ENCODE data around the gene ASCC1. TPM values are rescaled to one million over a fixed set of nuclear protein-coding genes. Genes with fewer than 3 reads are reported as not detected.

ASCC1 gene
- total and polyA plus RNA-seq, 2 of the 13 experiments (the other 11 are each of a cell fraction or from before 2014, with no cell fraction given), result 21.6 to 30.1 TPM

GRCh38 chr10:72254813-72255568 is 38.9 kb upstream of the ASCC1 start (continued):
- TF ChIP-seq, protein P1, sequence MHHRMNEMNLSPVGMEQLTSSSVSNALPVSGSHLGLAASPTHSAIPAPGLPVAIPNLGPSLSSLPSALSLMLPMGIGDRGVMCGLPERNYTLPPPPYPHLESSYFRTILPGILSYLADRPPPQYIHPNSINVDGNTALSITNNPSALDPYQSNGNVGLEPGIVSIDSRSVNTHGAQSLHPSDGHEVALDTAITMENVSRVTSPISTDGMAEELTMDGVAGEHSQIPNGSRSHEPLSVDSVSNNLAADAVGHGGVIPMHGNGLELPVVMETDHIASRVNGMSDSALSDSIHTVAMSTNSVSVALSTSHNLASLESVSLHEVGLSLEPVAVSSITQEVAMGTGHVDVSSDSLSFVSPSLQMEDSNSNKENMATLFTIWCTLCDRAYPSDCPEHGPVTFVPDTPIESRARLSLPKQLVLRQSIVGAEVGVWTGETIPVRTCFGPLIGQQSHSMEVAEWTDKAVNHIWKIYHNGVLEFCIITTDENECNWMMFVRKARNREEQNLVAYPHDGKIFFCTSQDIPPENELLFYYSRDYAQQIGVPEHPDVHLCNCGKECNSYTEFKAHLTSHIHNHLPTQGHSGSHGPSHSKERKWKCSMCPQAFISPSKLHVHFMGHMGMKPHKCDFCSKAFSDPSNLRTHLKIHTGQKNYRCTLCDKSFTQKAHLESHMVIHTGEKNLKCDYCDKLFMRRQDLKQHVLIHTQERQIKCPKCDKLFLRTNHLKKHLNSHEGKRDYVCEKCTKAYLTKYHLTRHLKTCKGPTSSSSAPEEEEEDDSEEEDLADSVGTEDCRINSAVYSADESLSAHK (CRISPR knock-in tag; IDR thresholded peaks at IDR 0.05; ENCODE audit: borderline replicate concordance), result no peak
- peak; percentile 17; the same call in 1 of the 2 replicates for TF ChIP-seq TARDBP (CRISPR knock-in tag; IDR thresholded peaks at IDR 0.05)
- TF ChIP-seq ZBTB26 (CRISPR knock-in tag; IDR thresholded peaks at IDR 0.05; ENCODE audit: borderline replicate concordance), result peak; percentile 34; the same call in 1 of the 2 replicates
- no peak for TF ChIP-seq ZNF383 (CRISPR knock-in tag; IDR thresholded peaks at IDR 0.05; ENCODE audit: borderline replicate concordance)
- no peak for TF ChIP-seq ZC3H13 (CRISPR knock-in tag; IDR thresholded peaks at IDR 0.05)
- TF ChIP-seq NCOR1 (IDR thresholded peaks at IDR 0.05; ENCODE audit: borderline replicate concordance, low read length), result no peak
- no peak for TF ChIP-seq ZNF446 (CRISPR knock-in tag; IDR thresholded peaks at IDR 0.05)
- TF ChIP-seq KDM3A (CRISPR knock-in tag; IDR thresholded peaks at IDR 0.05; ENCODE audit: low read depth), result peak; percentile 51; the same call in 1 of the 2 replicates
- no peak for TF ChIP-seq ZNF546 (CRISPR knock-in tag; conservative IDR thresholded peaks at IDR 0.05)
- TF ChIP-seq, protein P2, sequence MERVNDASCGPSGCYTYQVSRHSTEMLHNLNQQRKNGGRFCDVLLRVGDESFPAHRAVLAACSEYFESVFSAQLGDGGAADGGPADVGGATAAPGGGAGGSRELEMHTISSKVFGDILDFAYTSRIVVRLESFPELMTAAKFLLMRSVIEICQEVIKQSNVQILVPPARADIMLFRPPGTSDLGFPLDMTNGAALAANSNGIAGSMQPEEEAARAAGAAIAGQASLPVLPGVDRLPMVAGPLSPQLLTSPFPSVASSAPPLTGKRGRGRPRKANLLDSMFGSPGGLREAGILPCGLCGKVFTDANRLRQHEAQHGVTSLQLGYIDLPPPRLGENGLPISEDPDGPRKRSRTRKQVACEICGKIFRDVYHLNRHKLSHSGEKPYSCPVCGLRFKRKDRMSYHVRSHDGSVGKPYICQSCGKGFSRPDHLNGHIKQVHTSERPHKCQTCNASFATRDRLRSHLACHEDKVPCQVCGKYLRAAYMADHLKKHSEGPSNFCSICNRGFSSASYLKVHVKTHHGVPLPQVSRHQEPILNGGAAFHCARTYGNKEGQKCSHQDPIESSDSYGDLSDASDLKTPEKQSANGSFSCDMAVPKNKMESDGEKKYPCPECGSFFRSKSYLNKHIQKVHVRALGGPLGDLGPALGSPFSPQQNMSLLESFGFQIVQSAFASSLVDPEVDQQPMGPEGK (CRISPR knock-in tag; IDR thresholded peaks at IDR 0.05), result peak; percentile 60
- TF ChIP-seq ZNF274 (CRISPR knock-in tag; IDR thresholded peaks at IDR 0.05), result no peak
- no peak for TF ChIP-seq DDIT3 (CRISPR knock-in tag; IDR thresholded peaks at IDR 0.05)
- TF ChIP-seq ARNTL (CRISPR knock-in tag; IDR thresholded peaks at IDR 0.05), result no peak
- TF ChIP-seq HDAC6 (IDR thresholded peaks at IDR 0.05; ENCODE audit: low read depth, low read length), result no peak
- TF ChIP-seq USF2 (IDR thresholded peaks at IDR 0.05; ENCODE audit: low read depth, low read length), result no peak
- no peak for TF ChIP-seq USF2 (CRISPR knock-in tag; IDR thresholded peaks at IDR 0.05; ENCODE audit: borderline replicate concordance)
- TF ChIP-seq ZNF800 (CRISPR knock-in tag; IDR thresholded peaks at IDR 0.05), result no peak

All from HepG2 (cell line).